Measurements from ENCODE around the gene MNX1.

DNA sequence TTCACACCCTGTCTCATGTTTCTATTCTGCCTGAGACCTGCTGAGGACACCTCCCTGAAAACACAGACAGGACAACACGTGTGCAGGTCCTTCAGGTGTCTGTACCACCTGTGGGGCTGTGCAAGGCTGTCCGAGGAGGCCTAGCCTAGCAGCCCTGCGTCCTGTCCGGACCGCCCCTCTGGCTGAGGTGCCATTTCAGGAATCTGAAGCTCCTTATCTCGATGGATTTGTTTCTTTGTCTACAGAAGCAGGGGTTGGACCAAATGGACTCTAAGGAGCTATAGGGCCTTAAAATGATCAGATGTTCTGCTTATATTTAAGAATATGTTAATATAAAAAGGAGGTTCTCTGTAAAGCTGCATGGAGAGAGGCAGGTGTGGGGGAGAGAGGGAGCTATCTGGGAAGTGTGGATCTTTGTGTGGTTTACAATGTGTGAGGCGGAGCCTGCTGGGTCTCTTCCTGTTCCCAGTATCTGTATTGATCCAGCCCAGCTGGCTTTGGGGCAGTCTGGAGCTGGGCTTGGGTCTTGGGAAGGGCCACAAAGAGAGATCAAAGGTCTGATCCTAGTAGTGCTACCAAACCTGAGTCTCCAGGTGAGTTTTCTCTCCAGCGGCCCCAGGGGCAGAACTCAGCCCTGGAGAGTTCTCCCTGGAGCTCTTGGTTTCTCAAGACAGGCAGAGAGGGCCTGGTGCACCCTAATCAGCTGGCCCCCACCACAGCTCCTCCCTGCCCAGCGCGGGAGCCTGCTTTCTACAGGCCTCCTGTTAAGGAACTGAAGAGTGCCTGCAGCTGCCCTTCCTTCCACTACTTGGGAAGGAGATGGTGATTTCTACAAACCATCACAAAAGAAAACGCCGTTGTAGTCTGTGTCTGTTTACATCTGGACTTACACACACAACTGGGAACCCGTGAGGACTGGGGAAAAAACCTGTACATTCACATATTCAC, 3.4 kb upstream of the MNX1 start:
- TF ChIP-seq, protein P1, sequence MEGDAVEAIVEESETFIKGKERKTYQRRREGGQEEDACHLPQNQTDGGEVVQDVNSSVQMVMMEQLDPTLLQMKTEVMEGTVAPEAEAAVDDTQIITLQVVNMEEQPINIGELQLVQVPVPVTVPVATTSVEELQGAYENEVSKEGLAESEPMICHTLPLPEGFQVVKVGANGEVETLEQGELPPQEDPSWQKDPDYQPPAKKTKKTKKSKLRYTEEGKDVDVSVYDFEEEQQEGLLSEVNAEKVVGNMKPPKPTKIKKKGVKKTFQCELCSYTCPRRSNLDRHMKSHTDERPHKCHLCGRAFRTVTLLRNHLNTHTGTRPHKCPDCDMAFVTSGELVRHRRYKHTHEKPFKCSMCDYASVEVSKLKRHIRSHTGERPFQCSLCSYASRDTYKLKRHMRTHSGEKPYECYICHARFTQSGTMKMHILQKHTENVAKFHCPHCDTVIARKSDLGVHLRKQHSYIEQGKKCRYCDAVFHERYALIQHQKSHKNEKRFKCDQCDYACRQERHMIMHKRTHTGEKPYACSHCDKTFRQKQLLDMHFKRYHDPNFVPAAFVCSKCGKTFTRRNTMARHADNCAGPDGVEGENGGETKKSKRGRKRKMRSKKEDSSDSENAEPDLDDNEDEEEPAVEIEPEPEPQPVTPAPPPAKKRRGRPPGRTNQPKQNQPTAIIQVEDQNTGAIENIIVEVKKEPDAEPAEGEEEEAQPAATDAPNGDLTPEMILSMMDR (IDR thresholded peaks at IDR 0.05; ENCODE audit: low read depth, low read length, missing input control), result no peak
- TF ChIP-seq JUND (IDR thresholded peaks at IDR 0.05) (no peak), YY1 (IDR thresholded peaks at IDR 0.05) (no peak), EGR1 (IDR thresholded peaks at IDR 0.05; ENCODE audit: low read depth in 2 of 2) (no peak), TAF1 (conservative IDR thresholded peaks at IDR 0.05) (no peak), SP1 (IDR thresholded peaks at IDR 0.05) (no peak), RAD21 (IDR thresholded peaks at IDR 0.05) (no peak), NR2F2 (IDR thresholded peaks at IDR 0.05) (no peak), FOXA2 (IDR thresholded peaks at IDR 0.05) (no peak)
- TF ChIP-seq, protein P2, sequence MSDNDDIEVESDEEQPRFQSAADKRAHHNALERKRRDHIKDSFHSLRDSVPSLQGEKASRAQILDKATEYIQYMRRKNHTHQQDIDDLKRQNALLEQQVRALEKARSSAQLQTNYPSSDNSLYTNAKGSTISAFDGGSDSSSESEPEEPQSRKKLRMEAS (IDR thresholded peaks at IDR 0.05), result no peak
- TF ChIP-seq, protein P3, sequence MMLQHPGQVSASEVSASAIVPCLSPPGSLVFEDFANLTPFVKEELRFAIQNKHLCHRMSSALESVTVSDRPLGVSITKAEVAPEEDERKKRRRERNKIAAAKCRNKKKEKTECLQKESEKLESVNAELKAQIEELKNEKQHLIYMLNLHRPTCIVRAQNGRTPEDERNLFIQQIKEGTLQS (IDR thresholded peaks at IDR 0.05), result no peak
- TF ChIP-seq, protein P4, sequence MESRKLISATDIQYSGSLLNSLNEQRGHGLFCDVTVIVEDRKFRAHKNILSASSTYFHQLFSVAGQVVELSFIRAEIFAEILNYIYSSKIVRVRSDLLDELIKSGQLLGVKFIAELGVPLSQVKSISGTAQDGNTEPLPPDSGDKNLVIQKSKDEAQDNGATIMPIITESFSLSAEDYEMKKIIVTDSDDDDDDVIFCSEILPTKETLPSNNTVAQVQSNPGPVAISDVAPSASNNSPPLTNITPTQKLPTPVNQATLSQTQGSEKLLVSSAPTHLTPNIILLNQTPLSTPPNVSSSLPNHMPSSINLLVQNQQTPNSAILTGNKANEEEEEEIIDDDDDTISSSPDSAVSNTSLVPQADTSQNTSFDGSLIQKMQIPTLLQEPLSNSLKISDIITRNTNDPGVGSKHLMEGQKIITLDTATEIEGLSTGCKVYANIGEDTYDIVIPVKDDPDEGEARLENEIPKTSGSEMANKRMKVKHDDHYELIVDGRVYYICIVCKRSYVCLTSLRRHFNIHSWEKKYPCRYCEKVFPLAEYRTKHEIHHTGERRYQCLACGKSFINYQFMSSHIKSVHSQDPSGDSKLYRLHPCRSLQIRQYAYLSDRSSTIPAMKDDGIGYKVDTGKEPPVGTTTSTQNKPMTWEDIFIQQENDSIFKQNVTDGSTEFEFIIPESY (IDR thresholded peaks at IDR 0.05), result no peak
- TF ChIP-seq, protein P5, sequence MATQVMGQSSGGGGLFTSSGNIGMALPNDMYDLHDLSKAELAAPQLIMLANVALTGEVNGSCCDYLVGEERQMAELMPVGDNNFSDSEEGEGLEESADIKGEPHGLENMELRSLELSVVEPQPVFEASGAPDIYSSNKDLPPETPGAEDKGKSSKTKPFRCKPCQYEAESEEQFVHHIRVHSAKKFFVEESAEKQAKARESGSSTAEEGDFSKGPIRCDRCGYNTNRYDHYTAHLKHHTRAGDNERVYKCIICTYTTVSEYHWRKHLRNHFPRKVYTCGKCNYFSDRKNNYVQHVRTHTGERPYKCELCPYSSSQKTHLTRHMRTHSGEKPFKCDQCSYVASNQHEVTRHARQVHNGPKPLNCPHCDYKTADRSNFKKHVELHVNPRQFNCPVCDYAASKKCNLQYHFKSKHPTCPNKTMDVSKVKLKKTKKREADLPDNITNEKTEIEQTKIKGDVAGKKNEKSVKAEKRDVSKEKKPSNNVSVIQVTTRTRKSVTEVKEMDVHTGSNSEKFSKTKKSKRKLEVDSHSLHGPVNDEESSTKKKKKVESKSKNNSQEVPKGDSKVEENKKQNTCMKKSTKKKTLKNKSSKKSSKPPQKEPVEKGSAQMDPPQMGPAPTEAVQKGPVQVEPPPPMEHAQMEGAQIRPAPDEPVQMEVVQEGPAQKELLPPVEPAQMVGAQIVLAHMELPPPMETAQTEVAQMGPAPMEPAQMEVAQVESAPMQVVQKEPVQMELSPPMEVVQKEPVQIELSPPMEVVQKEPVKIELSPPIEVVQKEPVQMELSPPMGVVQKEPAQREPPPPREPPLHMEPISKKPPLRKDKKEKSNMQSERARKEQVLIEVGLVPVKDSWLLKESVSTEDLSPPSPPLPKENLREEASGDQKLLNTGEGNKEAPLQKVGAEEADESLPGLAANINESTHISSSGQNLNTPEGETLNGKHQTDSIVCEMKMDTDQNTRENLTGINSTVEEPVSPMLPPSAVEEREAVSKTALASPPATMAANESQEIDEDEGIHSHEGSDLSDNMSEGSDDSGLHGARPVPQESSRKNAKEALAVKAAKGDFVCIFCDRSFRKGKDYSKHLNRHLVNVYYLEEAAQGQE (IDR thresholded peaks at IDR 0.05), result no peak

Measured in liver (tissue), 3 donors.